Measurements from ENCODE around the gene CCL8. TPM values are rescaled to one million over a fixed set of nuclear protein-coding genes. Genes with fewer than 3 reads are reported as not detected.

Gene CCL8
- total RNA-seq, 2 donors from 2014 or later: 0.94 to 5.9 TPM

DNA sequence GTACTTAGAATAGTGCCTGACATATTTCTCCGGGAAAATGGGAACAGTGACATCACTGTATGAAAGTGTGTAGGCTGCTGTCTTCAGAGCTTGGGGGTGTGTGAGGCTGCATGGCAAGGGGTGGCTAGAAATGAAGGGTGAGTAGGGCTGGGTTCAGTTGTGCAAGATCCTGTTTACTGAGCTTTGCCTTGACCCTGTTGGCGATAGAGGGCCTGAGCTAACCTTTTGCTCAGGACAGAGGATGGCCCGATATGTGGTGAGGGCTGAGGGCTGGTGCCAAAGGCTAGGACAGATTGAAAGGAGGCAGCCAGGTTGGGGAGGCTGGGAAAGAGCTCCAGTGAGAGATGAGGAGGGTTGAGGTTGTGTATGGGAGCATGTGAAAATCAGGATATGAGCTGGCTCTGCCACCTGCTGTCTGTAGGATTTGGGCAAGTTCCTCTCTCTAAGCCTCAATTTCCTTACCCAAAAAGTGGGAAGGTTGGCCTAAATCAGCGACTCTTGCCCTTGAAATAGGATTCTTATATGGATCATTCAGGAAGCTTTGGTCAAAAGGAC lies 49.8 kb downstream of the CCL8 start:
- Histone ChIP-seq H3K4me3 (no peak overlapping the region), H3K36me3 (no peaks in the 10 kb centered on the region), H3K27ac (no peak overlapping the region), H3K9ac (ENCODE audit: low read depth in 2 of 2, low read length in 2 of 2) (no peak overlapping the region), H3K27me3 (no peaks in the 10 kb centered on the region), H3K4me1 (no peaks in the 10 kb centered on the region), H3K9me3 (no peaks in the 10 kb centered on the region)
- DNase-seq: peak; percentile 13
- intact Hi-C loops (cut with DNase I): no loop called here
- TF ChIP-seq, protein P1, sequence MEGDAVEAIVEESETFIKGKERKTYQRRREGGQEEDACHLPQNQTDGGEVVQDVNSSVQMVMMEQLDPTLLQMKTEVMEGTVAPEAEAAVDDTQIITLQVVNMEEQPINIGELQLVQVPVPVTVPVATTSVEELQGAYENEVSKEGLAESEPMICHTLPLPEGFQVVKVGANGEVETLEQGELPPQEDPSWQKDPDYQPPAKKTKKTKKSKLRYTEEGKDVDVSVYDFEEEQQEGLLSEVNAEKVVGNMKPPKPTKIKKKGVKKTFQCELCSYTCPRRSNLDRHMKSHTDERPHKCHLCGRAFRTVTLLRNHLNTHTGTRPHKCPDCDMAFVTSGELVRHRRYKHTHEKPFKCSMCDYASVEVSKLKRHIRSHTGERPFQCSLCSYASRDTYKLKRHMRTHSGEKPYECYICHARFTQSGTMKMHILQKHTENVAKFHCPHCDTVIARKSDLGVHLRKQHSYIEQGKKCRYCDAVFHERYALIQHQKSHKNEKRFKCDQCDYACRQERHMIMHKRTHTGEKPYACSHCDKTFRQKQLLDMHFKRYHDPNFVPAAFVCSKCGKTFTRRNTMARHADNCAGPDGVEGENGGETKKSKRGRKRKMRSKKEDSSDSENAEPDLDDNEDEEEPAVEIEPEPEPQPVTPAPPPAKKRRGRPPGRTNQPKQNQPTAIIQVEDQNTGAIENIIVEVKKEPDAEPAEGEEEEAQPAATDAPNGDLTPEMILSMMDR (IDR thresholded peaks at IDR 0.05): no peak

DNA sequence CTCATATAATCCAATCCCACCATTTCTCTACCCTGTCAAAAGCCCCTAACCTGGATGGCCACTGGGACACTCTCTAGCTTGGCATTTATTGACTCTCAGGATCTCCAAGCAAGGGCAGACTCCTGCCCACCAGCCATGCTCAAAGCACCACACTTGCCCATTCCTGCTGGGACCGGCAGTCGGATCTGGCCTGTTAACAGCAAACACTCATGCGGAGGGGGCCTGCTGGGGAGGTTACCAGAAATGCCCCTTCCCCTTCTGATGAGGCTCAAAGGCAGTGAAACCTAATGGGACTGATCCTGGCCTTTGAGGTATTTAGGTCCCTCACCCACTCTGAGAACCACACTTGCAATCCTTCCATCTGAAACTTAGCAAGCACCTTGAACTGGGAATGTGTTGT lies 50.3 kb downstream of the CCL8 start:
- intact Hi-C loops (cut with DNase I): no loop called here
- TF ChIP-seq, protein P1 (IDR thresholded peaks at IDR 0.05): no peak
- H3K4me1 ChIP-seq: no peaks in the 10 kb centered on the region

DNA sequence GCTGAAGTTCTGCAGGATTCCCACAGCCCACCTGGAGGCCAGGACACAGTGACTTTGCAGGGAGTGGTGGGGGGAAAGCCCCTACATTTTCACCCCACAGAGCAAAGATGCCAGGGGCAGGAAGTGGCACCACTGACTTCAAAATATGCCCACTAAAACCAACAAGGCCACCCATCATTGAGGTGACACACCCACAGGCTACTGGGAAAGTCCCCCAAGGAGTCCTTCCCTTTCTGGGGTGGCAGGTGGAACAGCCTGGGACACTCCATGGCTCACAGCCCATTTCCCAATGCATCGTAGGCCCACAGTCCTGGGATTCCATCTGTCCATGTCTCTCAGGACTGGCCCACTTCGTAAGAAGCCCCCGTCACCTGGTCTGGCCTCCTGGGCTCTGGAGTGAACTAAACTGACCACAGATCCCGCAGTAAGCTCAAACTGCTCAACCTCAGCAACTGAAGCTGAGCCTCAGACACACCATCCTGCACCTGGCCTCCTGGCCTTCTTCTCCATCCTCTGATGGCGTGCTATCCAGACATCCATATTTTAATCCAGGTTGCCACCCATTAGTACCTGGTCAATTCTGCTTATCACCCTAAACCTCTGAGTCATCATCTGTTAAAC lies 51.3 kb downstream of the CCL8 start:
- DNase-seq: no peak
- H3K36me3 ChIP-seq: no peaks in the 10 kb centered on the region
- TF ChIP-seq, protein P1 (IDR thresholded peaks at IDR 0.05): no peak
- no peaks in the 10 kb centered on the region for H3K9me3 ChIP-seq
- intact Hi-C loops (cut with DNase I): no loop called here
- no peaks in the 10 kb centered on the region for H3K27me3 ChIP-seq
- H3K4me1 ChIP-seq: no peaks in the 10 kb centered on the region
- H3K27ac ChIP-seq: no peak overlapping the region
- no peak overlapping the region for H3K4me3 ChIP-seq
- no peak overlapping the region for H3K9ac ChIP-seq (ENCODE audit: low read depth in 2 of 2, low read length in 2 of 2)

More for the DNA sequence above, 50.3 kb downstream of the CCL8 start:
- Histone ChIP-seq H3K27me3 (no peaks in the 10 kb centered on the region), H3K27ac (no peak overlapping the region), H3K9me3 (no peaks in the 10 kb centered on the region), H3K4me3 (no peak overlapping the region), H3K36me3 (no peaks in the 10 kb centered on the region), H3K9ac (ENCODE audit: low read depth in 2 of 2, low read length in 2 of 2) (no peak overlapping the region)
- DNase-seq: peak; percentile 7

DNA sequence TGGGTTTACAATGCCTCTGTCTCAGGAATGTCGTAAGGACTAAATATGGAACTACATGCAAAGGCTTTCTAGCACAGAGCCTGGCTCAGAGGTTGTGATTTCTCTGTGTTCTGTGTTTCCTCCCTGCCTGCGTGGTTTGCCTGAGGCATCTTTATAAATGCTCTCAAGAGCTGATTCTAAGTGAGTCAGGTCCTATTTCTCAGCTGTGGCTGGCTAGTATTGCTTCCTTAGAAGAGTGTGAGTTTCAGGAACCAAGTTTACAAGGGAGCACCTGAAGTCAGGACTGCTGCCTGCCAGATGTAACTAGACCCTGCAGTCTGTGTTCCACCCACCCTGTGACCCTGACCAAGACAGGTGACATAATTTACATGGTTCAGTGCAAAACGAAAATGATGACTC lies 51.8 kb downstream of the CCL8 start:
- intact Hi-C loops (cut with DNase I): no loop called here
- DNase-seq: no peak
- TF ChIP-seq, protein P1 (IDR thresholded peaks at IDR 0.05): no peak
- Histone ChIP-seq H3K27ac (no peak overlapping the region), H3K4me1 (no peaks in the 10 kb centered on the region), H3K4me3 (no peak overlapping the region), H3K9ac (ENCODE audit: low read depth in 2 of 2, low read length in 2 of 2) (no peak overlapping the region), H3K9me3 (no peaks in the 10 kb centered on the region), H3K36me3 (no peaks in the 10 kb centered on the region), H3K27me3 (no peaks in the 10 kb centered on the region)

Other genes starting within 250 kb of the CCL8 start
- 10 to 100 TPM in 1 of 2 donors, 1 to 10 TPM in 1; 4.2 to 96.2 TPM for gene CCL2, start 64.2 kb upstream of the CCL8 start, total RNA-seq
- gene CCL7, start 49.2 kb upstream of the CCL8 start, total RNA-seq: under 1 TPM in 1 of 2 donors, not detected in 1; 0.72 TPM
- gene CCL11, start 33.7 kb upstream of the CCL8 start, total RNA-seq: 10 to 100 TPM in 1 of 2 donors, under 1 TPM in 1; 0.25 to 10.9 TPM
- 1 to 10 TPM in 1 of 2 donors, under 1 TPM in 1; 0.82 to 4.9 TPM for gene CCL13, start 37.0 kb downstream of the CCL8 start, total RNA-seq
- gene CCL1, start 43.8 kb downstream of the CCL8 start, total RNA-seq: not detected

Measured in colonic mucosa (tissue), 4 donors.